Cardiac muscle cell (in vitro differentiated cells and primary cell): ENCODE measurements around the gene RHBDL3. TPM values are rescaled to one million over a fixed set of nuclear protein-coding genes. Genes with fewer than 3 reads are reported as not detected.
"Not testable (repeated sequence)": the region's sequence is repeated elsewhere in the genome, so short reads cannot be mapped to it uniquely, and the experiment has no call there.

Source experiments
- DNase-seq, 2 donors: peaks; one replicate each; pipeline versions ENCODE4 v3.0.0 to v3.0.0-alpha.2; 2010 to 2017; ENCODE audit warnings: low read depth in 1 of 2, low spot score in 1 of 2
- H3K27ac ChIP-seq: fragments of 200-600 bp; sonication (generic); 2 replicates; pipeline ENCODE4 v1.5.1; 2016
- H3K27me3 ChIP-seq: fragments of 200-600 bp; sonication (generic); 2 replicates; pipeline ENCODE4 v1.6.0; 2016; ENCODE audit warnings: control low read depth
- H3K36me3 ChIP-seq: fragments of 200-600 bp; sonication (generic); 2 replicates; pipeline ENCODE4 v1.5.1; 2016; ENCODE audit warnings: control low read depth
- H3K4me1 ChIP-seq: fragments of 200-600 bp; sonication (generic); 2 replicates; pipeline ENCODE4 v1.8.1; 2017; ENCODE audit warnings: low read depth, mild to moderate bottlenecking, mixed run types
- H3K4me3 ChIP-seq: fragments of 200-600 bp; sonication (generic); 2 replicates; pipeline ENCODE4 v1.5.1; 2016; ENCODE audit warnings: mild to moderate bottlenecking
- H3K9me3 ChIP-seq: fragments of 200-600 bp; sonication (generic); 2 replicates; pipeline ENCODE4 v1.5.1; 2017; ENCODE audit warnings: low read depth, mild to moderate bottlenecking, control low read depth
- polyA plus RNA-seq: library from polyadenylated mRNA; unstranded; fragments of >200 nt; fragmentation: Nextera tagmentation; extraction: Ambion mirVana; gene quantifications from 2 replicates; pipeline ENCODE4 v1.2.1, GENCODE V29; 2016
- total RNA-seq: library from RNA; depleted of rRNA; stranded (reverse); fragments of >200 nt; gene quantifications from 2 replicates; pipeline ENCODE4 v1.2.3, GENCODE V29; 2016
- TF ChIP-seq, protein P1 (sequence below): IDR thresholded peaks from 2 replicates; pipeline ENCODE4 v1.5.1; 2012; ENCODE audit warnings: low read depth, mild to moderate bottlenecking, low read length

The RHBDL3 gene
- total and polyA plus RNA-seq, 2 experiments from 2014 or later = 0.09 TPM; not detected in 1

DNA sequence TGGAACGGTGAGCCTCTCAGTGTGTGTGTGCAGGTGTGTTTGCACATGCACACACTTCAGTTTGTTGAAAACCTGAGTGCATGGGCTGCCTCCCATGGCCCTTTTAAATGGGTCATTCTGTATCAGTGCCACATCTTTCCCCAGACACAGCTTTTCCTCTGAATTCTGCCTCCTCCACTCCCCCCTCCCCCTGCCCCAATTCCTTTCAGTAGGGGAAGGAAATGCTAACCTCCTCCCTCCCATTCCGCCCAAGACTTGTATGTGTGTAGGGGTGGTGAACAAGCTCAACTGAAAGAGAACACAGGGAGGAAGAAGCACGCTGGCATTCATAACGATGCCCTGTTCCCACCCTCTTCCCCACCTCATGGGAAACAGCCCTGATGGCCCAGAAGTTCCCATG lies 42.0 kb downstream of the RHBDL3 start:
- Histone ChIP-seq H3K36me3 (no peaks in the 10 kb centered on the region), H3K9me3 (no peaks in the 10 kb centered on the region), H3K4me1 (peaks cover 6% of the 10 kb centered on the region), H3K27me3 (no peaks in the 10 kb centered on the region), H3K27ac (no peak overlapping the region), H3K4me3 (no peak overlapping the region)
- TF ChIP-seq, protein P1, sequence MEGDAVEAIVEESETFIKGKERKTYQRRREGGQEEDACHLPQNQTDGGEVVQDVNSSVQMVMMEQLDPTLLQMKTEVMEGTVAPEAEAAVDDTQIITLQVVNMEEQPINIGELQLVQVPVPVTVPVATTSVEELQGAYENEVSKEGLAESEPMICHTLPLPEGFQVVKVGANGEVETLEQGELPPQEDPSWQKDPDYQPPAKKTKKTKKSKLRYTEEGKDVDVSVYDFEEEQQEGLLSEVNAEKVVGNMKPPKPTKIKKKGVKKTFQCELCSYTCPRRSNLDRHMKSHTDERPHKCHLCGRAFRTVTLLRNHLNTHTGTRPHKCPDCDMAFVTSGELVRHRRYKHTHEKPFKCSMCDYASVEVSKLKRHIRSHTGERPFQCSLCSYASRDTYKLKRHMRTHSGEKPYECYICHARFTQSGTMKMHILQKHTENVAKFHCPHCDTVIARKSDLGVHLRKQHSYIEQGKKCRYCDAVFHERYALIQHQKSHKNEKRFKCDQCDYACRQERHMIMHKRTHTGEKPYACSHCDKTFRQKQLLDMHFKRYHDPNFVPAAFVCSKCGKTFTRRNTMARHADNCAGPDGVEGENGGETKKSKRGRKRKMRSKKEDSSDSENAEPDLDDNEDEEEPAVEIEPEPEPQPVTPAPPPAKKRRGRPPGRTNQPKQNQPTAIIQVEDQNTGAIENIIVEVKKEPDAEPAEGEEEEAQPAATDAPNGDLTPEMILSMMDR = no peak
- no peak for DNase-seq

DNA sequence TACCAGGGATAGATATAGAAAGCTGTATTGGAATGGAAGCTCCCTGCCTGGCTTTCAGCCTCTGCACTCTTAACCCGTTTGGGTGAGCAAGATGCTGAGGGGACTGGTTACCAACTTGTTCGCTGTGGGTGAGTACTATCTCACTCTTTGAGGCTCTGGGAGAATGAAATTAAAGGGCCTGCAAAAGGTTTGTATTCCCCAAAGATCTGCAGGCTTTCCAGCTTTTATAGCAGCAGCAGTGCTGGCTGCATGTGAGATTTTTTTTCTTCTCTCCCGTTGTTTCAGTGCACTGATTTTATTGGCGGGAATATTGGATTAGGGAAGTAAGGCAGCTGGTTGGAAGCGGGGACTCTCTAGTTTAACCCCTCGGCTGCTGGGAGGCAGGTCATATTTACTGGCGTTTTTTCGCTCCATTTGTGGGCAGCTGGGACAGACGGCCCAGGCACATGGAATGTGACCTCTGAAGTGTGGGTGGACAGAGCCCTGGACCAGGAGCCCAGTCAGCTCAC lies 45.5 kb downstream of the RHBDL3 start:
- no peaks in the 10 kb centered on the region for H3K27me3 ChIP-seq
- H3K36me3 ChIP-seq = no peaks in the 10 kb centered on the region
- H3K27ac ChIP-seq = no peak overlapping the region
- TF ChIP-seq, protein P1 = no peak
- H3K9me3 ChIP-seq = no peaks in the 10 kb centered on the region
- H3K4me1 ChIP-seq = no peaks in the 10 kb centered on the region
- peak in 1 of 2 donors; percentile 39 for DNase-seq
- H3K4me3 ChIP-seq = no peak overlapping the region

DNA sequence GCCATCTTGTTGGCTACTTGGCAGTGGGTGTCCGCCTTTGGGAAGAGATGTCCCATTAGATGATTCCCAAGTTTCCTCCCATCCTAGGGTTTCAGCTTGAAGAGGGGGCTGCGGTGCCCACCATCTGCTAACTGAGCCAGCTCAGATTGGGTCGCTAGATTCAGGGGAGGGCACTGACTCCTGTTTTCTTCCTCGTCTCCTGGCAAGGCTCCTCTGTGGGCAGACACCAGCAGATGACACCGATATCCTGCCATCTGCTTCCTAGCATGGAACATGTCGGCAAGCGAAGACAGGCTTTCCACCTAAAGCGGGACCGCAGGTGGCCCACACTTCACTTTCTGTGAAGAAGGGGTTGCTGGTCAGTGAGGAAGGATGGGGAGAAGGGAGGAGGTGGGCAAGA lies 49.0 kb downstream of the RHBDL3 start:
- TF ChIP-seq, protein P1 = no peak
- Histone ChIP-seq H3K36me3 (no peaks in the 10 kb centered on the region), H3K4me3 (no peak overlapping the region), H3K4me1 (no peaks in the 10 kb centered on the region), H3K27me3 (no peaks in the 10 kb centered on the region), H3K9me3 (no peaks in the 10 kb centered on the region), H3K27ac (no peak overlapping the region)
- DNase-seq = no peak

GRCh38 chr17:32315171-32315570 lies 49.5 kb downstream of the RHBDL3 start:
- no peaks in the 10 kb centered on the region for H3K36me3 ChIP-seq
- no peak overlapping the region for H3K4me3 ChIP-seq
- H3K4me1 ChIP-seq = no peaks in the 10 kb centered on the region
- H3K27me3 ChIP-seq = no peaks in the 10 kb centered on the region
- TF ChIP-seq, protein P1 = no peak
- H3K9me3 ChIP-seq = no peaks in the 10 kb centered on the region
- no peak for DNase-seq
- no peak overlapping the region for H3K27ac ChIP-seq

- not testable (repeated sequence) for DNase-seq, H3K27ac ChIP-seq
These were observed 51.0 kb downstream of the RHBDL3 start for GRCh38 chr17:32316653-32317052.

DNA sequence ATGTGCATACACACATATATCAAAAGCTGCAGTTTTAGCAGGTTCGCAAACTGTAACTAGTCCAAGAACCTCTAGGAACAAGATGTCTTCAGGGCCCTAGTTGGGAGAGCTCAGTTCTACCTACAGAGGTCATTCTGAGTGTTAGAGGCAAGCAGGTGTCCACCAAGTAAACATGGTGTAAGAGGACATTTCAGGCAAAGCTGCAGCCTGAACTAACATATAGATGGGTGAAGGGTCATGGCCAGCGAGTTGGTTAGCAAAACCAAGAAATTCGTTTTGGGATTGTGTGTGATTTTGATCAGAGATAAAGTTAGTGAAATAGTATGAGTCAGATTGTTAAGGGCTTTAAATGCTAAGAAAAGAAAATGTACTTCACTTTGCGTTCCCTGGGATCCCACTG lies 51.7 kb downstream of the RHBDL3 start:
- Histone ChIP-seq H3K4me1 (no peaks in the 10 kb centered on the region), H3K4me3 (no peak overlapping the region), H3K36me3 (no peaks in the 10 kb centered on the region), H3K27me3 (no peaks in the 10 kb centered on the region), H3K27ac (no peak overlapping the region), H3K9me3 (no peaks in the 10 kb centered on the region)
- DNase-seq = no peak
- TF ChIP-seq, protein P1 = no peak

More at GRCh38 chr17:32316653-32317052, 51.0 kb downstream of the RHBDL3 start:
- H3K27me3 ChIP-seq, H3K9me3 ChIP-seq, H3K4me3 ChIP-seq, H3K36me3 ChIP-seq, H3K4me1 ChIP-seq: not testable (repeated sequence)
